Activated T-helper 1 cell treated with anti-CD3 and anti-CD28 coated beads, Interleukin-12 subunit alpha, Interleukin-12 subunit beta, Interleukin-2, Interleukin-4 antibody, amounts not matched to agents 30 ng/mL and 10 ng/mL and 1 ng/mL, durations not matched to agents 14 hours and 24 hours and 36 hours (primary cell): Measurements from ENCODE around the gene PANX1. TPM values are rescaled to one million over a fixed set of nuclear protein-coding genes. Genes with fewer than 3 reads are reported as not detected.
A peak's percentile ranks its signal among the peaks of the same experiment; 100 is the strongest.
"Not testable (repeated sequence)": the region's sequence is repeated elsewhere in the genome, so short reads cannot be mapped to it uniquely, and the experiment has no call there.

Experiments
- DNase-seq: peaks from one replicate; pipeline ENCODE4 v3.0.0; 2021; ENCODE audit warnings: low spot score
- H3K27ac Mint-ChIP-seq: one replicate; pipeline ENCODE4 v1.8.0; 2021; ENCODE audit warnings: mild to moderate bottlenecking, mixed read lengths
- H3K27me3 Mint-ChIP-seq: one replicate; pipeline ENCODE4 v1.8.0; 2022; ENCODE audit warnings: mild to moderate bottlenecking, moderate library complexity, mixed read lengths; ENCODE audit not compliant: insufficient read depth
- H3K36me3 Mint-ChIP-seq: one replicate; pipeline ENCODE4 v1.8.0; 2021; ENCODE audit warnings: low read depth, mixed read lengths
- H3K4me1 Mint-ChIP-seq: one replicate; pipeline ENCODE4 v1.8.0; 2021; ENCODE audit warnings: low read depth, mixed read lengths
- H3K4me3 Mint-ChIP-seq: one replicate; pipeline ENCODE4 v1.8.0; 2021; ENCODE audit warnings: mild to moderate bottlenecking, moderate library complexity, mixed read lengths
- H3K9me3 Mint-ChIP-seq: one replicate; pipeline ENCODE4 v1.8.0; 2021; ENCODE audit warnings: mixed read lengths
- intact Hi-C: fragments of 100-400 bp; cut with micrococcal nuclease; formaldehyde crosslinking; loops from one replicate; pipeline ENCODE4 v1.15.1; 2024
- total RNA-seq: library from RNA; stranded (reverse); gene quantifications from 2 replicates; pipeline ENCODE4 v1.2.3, GENCODE V29; 2022

Gene PANX1
- total RNA-seq, 1 donor from 2014 or later, result 20.8 TPM

DNA sequence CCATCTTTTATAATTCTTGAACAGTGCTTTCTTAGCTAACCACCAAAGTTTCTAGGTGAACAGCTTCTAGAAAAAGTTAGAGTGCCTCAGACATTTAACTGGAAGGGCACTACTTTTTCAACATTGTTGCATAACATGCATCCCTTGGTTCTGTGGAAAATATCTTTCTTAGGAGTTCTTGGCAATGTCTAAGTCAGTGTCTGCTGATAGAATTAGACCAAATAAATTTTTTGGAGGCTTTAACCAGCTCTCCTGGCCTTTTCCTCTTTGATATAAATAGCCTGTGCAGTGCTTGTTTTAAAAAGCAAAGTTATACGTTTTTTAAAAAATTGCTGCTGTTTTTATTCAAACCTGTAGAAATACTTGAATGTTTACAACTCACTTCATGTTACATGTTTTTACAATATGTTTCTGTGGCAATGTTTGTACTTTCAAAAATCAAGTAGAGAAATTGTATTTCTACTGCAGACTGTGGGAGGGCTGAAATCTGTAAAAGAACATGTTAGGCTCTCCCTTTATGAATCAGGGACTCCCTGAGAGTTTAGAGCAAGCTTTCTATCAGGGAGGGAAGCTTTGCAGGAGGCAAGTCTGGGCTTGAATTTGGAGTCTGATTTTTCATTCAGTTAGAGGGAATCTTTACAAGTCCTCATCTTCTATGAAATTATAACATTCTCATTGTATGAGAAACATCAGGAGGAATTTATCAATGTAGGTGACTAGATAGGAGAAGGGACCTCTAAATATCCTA, 16.3 kb upstream of the PANX1 start:
- Mint-ChIP-seq H3K36me3 (no peaks in the 10 kb centered on the region), H3K9me3 (no peaks in the 10 kb centered on the region), H3K27ac (no peak overlapping the region)

DNA sequence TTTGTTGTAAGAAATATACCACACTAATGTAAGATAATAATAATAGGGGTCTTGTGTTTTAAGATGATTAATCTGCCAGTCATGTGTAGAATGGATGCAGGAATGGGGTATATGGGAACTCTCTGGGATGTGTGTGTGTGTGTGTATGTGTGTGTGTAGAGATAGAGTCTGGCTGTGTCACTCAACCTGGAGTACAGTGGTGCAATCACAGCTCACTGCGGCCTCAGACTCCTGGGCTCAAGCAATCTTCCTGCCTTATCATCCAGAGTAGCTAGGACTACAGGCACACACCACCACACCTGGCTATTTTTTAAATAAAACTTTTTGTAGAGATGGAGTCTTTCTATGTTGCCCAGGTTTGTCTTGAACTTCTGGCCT, 11.5 kb upstream of the PANX1 start:
- H3K27ac Mint-ChIP-seq, result no peak overlapping the region
- H3K4me1 Mint-ChIP-seq, result no peaks in the 10 kb centered on the region
- intact Hi-C loops, result no loop called here
- H3K9me3 Mint-ChIP-seq, result no peaks in the 10 kb centered on the region
- H3K27me3 Mint-ChIP-seq, result peaks cover 5% of the 10 kb centered on the region
- no peak overlapping the region for H3K4me3 Mint-ChIP-seq
- no peak for DNase-seq
- H3K36me3 Mint-ChIP-seq, result no peaks in the 10 kb centered on the region

More for the DNA sequence above, 16.3 kb upstream of the PANX1 start:
- peaks cover 19% of the 10 kb centered on the region for H3K27me3 Mint-ChIP-seq
- H3K4me1 Mint-ChIP-seq, result no peaks in the 10 kb centered on the region
- intact Hi-C loops, result no loop called here
- DNase-seq, result no peak
- H3K4me3 Mint-ChIP-seq, result no peak overlapping the region

DNA sequence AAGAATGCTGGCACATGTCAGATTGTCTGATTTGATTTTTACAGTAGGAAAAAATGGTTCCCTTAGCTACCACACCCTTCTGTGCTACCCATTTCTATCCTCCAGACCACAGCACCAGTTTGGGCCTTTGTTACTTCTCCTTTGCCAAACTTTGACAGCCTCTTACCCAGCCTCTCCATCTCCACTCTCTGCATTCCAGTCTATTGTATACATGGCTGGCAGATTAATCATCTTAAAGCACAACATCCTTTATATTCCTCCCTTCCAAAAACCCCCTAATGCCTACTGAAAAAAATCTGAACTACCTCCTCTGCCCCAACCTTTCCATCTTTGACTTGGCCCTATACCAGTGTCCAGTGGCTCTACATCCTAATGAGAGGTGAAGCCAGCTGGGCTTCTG, 10.8 kb upstream of the PANX1 start:
- H3K27ac Mint-ChIP-seq, result no peak overlapping the region
- intact Hi-C loops, result no loop called here
- H3K4me1 Mint-ChIP-seq, result no peaks in the 10 kb centered on the region
- peaks cover 5% of the 10 kb centered on the region for H3K27me3 Mint-ChIP-seq
- H3K9me3 Mint-ChIP-seq, result no peaks in the 10 kb centered on the region
- DNase-seq, result no peak
- no peaks in the 10 kb centered on the region for H3K36me3 Mint-ChIP-seq
- H3K4me3 Mint-ChIP-seq, result no peak overlapping the region

DNA sequence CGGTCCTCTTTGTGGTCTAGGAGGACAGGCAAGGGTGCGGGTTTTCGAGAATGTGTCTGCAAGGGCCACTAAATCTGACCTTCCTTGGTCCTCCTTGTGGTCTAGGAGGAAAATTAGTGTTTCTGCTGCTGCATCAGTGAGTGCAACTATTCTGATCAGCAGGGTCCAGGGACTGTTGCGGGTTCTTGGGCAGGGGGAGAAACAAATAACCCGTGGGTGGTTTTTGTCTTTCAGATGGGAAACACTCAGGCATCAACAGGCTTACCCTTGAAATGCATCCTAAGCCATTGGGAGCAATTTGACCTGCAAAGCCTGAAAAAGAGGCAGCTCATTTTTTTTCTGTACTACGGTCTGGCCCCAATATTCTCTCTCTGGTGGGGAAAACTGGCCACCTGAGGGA, 9.0 kb upstream of the PANX1 start:
- H3K27me3 Mint-ChIP-seq, H3K27ac Mint-ChIP-seq, H3K4me3 Mint-ChIP-seq, H3K36me3 Mint-ChIP-seq, DNase-seq, intact Hi-C loops, H3K4me1 Mint-ChIP-seq, H3K9me3 Mint-ChIP-seq: not testable (repeated sequence)

DNA sequence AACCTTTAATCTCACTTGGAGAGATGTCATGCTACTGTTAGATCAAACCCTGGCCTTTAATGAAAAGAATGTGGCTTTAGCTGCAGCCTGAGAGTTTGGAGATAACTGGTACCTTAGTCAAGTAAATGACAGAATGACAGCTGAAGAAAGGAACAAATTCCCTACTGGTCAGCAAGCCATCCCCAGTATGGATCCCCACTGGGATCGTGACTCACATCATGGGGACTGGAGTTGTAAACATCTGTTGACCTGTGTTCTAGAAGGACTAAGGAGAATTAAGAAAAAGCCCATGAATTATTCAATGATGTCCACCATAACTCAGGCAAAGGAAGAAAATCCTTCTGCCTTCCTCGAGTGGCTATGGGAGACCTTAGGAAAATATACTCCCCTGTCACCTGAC, 8.1 kb upstream of the PANX1 start:
- H3K27me3 Mint-ChIP-seq, DNase-seq, H3K36me3 Mint-ChIP-seq, intact Hi-C loops, H3K4me3 Mint-ChIP-seq, H3K4me1 Mint-ChIP-seq, H3K9me3 Mint-ChIP-seq, H3K27ac Mint-ChIP-seq: not testable (repeated sequence)

DNA sequence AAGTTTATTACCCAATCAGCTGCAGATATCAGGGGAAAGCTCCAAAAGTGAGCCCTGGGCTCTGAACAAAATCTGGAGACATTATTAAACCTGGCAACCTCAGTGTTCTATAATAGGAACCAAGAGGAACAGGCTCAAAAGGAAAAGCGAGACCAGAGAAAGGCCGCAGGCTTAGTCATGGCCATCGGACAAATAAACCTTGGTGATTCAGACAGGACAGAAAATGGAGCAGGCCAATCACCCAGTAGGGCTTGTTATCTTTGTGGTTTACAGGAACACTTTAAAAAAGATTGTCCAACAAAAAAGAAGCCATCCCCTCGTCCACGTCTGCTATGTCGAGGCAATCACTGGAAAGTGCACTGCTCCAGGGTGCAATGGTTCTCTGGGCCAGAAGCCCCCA, 7.7 kb upstream of the PANX1 start:
- intact Hi-C loops, result no loop called here
- Mint-ChIP-seq H3K4me3 (no peak overlapping the region), H3K36me3 (no peaks in the 10 kb centered on the region), H3K27ac (no peak overlapping the region), H3K27me3 (peaks cover 2% of the 10 kb centered on the region), H3K9me3 (peaks cover 6% of the 10 kb centered on the region), H3K4me1 (no peaks in the 10 kb centered on the region)
- DNase-seq, result no peak

DNA sequence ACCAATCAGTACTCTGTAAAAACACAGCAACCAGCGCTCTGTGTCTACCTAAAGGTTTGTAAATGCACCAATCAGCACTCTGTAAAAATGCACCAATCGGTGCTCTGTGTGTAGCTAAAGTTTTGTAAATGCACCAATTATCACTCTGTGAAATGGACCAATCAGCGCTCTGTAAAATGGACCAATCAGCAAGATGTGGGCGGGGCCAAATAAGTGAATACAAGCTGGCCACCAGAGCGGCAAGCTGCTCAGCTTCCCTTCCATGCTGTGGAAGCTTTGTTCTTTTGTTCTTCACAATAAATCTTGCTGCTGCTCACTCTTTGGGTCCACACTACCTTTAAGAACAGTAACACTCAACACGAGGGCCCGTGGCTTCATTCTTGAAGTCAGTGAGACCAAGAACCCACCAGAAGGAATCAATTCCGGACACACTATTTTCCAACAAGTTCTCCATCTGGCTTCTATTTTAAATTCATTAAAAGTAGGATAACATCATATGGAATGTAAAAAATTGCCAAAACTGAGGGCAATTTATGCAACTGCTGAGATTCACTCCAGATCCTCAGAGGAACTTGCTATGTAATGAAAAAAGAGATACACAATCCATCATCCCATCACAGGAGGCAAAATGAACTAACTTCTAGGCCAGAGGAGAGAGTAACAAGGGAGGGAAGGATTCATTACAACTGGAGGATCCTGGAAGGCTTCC, 3.1 kb upstream of the PANX1 start:
- Mint-ChIP-seq H3K4me1 (peaks cover 8% of the 10 kb centered on the region), H3K36me3 (no peaks in the 10 kb centered on the region), H3K27me3 (no peaks in the 10 kb centered on the region), H3K9me3 (peaks cover 6% of the 10 kb centered on the region), H3K27ac (no peak overlapping the region), H3K4me3 (no peak overlapping the region)
- no peak for DNase-seq
- intact Hi-C loops, result loop anchor here (5.0 kb wide), 4 partner anchors 57 to 1107 kb away; partner anchors contain the start of genes CEP295, SESN3 and SMCO4

DNA sequence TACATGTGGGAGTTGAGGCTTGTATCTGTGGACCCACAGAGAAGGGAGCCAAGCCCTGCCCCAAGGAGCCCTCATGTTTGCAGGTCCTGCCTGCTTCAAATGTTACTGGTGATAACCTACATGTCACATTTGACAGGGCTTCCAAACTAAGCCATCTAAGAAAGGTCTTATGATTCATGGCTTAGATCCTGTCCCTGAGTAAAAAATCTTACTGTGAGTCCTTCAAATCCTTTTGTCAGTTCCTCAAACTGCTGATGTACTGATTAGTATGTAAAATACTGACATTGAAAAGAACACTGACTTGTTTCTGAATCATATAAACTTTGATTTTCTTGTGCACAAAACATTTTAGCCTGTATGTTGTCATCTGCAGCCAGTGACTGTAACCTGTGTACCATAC, 1.0 kb upstream of the PANX1 start:
- Mint-ChIP-seq H3K27ac (peak overlapping the region; percentile 88), H3K4me1 (peaks cover 8% of the 10 kb centered on the region), H3K9me3 (peaks cover 6% of the 10 kb centered on the region), H3K36me3 (no peaks in the 10 kb centered on the region), H3K4me3 (no peak overlapping the region), H3K27me3 (no peaks in the 10 kb centered on the region)
- intact Hi-C loops, result loop anchor here (1.0 to 5.0 kb wide), 9 partner anchors 55 to 1105 kb away; partner anchors contain the start of genes ANKRD49, C11orf54, CEP295 and CWC15
- no peak for DNase-seq

DNA sequence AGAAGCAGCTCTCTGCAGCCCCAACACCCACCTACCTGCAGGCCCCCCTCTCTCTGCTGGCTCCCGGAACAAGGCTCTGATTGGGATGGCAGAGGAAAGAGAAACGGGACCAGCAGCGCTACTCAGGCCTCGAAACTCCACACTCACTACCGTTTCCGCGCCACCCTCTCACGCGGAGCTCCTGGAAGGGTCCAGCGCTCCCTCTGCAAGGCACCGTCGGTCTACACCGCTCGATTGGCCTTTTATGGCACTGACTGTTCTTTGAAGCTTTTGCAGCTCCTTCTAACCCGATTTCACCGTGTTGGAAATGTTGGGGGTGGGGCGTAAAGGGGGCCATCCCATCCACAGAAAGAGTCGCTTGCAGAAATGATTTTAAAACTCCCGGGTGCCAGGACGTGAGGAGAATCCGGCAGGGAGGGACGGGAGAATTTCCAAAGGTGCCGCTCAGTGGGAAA, 323 bp upstream of the PANX1 start:
- H3K9me3 Mint-ChIP-seq, result peaks cover 6% of the 10 kb centered on the region
- intact Hi-C loops, result loop anchor here (1.0 to 5.0 kb wide), 9 partner anchors 54 to 1104 kb away; partner anchors contain the start of genes ANKRD49, C11orf54, CEP295 and CWC15
- no peaks in the 10 kb centered on the region for H3K36me3 Mint-ChIP-seq
- no peaks in the 10 kb centered on the region for H3K27me3 Mint-ChIP-seq
- no peak for DNase-seq
- no peak overlapping the region for H3K4me3 Mint-ChIP-seq
- peak overlapping the region; percentile 88 for H3K27ac Mint-ChIP-seq
- H3K4me1 Mint-ChIP-seq, result peaks cover 14% of the 10 kb centered on the region

DNA sequence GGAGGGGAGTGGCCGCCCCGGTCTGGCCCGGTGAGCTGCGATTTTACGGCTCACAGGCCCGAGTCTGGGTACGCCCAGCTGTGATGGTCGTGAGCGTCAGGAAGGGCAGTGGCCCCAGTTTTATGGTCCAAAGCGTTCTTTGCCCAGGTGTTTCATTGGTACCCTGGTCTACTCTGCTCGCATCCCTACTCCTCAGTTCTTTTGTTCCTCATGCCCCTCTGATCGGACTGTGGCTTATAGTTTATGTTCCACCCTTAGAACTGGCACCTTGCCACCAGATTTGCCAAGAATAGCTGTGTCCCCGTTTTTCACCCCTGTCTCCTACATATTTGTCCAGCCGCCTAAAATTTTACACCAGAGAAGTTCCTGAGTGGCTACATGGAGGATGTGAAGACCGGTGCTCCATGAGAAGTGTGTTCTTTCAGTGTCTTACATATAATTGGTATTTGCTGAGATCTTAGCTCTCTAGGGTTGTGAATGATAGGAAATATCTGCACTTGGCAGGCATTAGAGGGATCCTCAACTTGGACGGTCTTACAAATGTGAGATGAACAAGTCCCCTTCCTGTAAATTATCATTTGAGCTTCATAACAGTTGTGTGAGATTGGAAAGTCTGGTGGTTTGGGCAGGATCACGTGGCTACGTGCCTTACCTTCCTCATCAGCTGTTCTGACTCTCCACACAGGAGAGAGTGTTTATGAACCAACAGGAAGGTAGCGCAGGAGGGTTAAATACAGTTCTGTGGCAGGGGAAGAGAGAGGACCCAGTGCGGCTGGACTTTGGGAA, 1.1 kb downstream of the PANX1 start:
- intact Hi-C loops, result loop anchor here (1.0 to 10.0 kb wide), 11 partner anchors 18 to 1663 kb away; partner anchors contain the start of genes C11orf54, CEP295, CEP57 and CWC15
- Mint-ChIP-seq H3K36me3 (no peaks in the 10 kb centered on the region), H3K27ac (no peak overlapping the region), H3K4me1 (peaks cover 26% of the 10 kb centered on the region), H3K4me3 (no peak overlapping the region), H3K9me3 (no peaks in the 10 kb centered on the region), H3K27me3 (no peaks in the 10 kb centered on the region)
- DNase-seq, result peak; percentile 26

DNA sequence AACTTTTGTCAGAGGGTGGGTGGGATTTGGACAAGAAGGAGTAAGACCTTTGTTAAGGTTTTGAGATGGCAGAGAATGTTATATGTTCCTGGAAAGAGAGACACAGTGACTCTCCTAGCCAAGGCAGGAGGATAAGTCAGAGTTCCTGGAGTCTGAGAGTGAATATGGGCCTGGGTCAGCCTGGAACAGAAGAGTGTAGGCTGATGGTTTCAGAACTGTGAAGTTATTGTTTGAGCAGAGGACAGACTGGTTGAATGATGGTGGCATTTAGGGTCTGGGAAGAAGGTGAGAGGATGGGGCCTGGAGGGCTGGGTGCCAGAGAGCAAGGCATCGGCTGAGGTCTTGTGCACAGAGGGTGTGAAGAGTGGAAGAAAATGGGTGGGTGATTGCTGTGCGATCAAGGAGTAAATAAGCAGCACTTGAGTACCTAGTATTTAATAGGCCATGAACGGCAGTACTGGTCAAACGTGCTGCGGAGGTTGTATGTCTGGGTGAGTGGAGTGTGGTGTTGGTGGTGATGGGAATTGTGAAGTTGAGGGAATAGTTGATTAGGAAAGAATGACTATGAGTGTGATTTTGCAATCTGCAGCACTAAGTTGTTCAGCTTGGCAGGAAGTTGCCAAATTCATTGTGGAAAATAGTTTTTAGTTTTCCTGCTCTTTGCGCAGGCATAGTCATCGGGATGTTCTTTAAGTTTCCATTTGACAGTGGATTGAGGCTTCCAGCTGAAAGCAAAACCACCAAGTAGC, 1.8 kb downstream of the PANX1 start:
- Mint-ChIP-seq H3K4me1 (peaks cover 34% of the 10 kb centered on the region), H3K27ac (no peak overlapping the region), H3K27me3 (no peaks in the 10 kb centered on the region), H3K9me3 (no peaks in the 10 kb centered on the region), H3K36me3 (no peaks in the 10 kb centered on the region), H3K4me3 (no peak overlapping the region)
- intact Hi-C loops, result loop anchor here (5.0 to 10.0 kb wide), 3 partner anchors 37 to 1662 kb away; partner anchors contain the start of genes CEP57 and SRSF8
- DNase-seq, result no peak

DNA sequence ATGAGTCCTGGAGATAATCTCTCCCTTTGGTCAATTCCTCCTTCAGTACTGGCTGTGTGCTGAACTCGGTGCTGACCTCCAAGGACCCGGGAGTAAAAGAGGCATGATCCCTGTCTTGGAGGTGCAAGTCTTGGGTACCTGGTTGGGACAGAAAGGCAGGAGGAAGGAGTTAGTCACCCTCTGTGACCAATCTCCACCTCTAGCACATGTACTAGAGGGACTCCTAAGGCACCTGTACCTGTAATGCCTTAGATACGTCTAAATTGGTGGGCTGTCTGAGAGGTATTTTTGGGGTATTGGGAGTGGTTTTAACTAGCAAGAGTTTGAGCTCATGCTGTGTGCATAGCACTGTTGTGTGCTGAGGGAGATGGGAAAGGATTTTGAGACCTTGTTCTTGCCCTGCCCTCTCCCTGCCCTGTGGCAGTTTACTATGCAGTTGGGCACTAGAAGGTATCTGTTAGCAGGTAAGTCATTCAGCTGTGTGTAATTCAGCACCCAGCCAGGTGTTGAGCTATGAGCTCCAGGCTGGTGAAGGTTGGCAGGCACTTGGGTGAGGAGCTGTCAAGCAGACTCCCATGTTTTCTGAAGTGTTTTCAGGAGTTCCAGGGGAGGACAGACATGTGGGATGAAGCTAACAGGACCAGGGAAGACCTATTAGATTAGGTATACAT, 2.5 kb downstream of the PANX1 start:
- H3K9me3 Mint-ChIP-seq, result no peaks in the 10 kb centered on the region
- H3K27me3 Mint-ChIP-seq, result no peaks in the 10 kb centered on the region
- no peak for DNase-seq
- H3K4me3 Mint-ChIP-seq, result no peak overlapping the region
- peaks cover 41% of the 10 kb centered on the region for H3K4me1 Mint-ChIP-seq
- peaks cover 2% of the 10 kb centered on the region for H3K36me3 Mint-ChIP-seq
- intact Hi-C loops, result loop anchor here (5.0 to 10.0 kb wide), 3 partner anchors 36 to 1661 kb away; partner anchors contain the start of genes CEP57 and SRSF8
- H3K27ac Mint-ChIP-seq, result no peak overlapping the region
